ENCODE data around the gene CRACR2B.

DNA sequence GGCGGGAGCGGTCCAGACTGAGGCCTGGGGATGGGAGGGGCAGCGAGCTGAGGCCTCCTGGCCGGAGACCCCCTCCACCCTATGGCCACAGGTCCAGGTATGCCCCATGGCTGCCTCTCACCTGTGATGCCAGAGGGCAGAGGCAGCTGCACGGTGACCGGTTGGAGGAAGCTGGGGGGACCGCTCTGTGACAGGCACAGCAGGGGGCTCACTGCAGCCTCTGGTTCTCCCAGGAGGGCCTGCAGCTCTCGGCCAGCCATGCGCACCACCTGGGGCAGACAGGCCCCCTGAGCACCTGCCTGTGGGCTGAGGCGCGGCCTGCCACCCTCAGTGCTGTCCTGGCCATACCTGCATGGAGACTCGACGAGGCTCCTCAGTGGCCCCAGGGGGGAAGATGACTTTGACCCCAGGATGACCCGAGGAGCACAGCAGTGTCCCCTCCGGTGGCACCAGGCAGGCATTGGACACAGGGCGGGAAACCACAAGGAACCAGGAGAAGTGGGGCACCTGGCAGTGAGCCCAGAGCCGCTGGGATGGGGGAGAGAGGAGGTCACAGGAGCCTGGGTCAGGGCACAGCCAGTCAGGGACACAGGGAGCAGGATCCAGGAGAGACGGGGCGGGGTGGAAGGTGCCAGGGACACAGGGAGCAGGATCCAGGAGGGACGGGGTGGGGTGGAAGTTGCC is 26.5 kb upstream of the CRACR2B start:
- TF ChIP-seq, protein P1, sequence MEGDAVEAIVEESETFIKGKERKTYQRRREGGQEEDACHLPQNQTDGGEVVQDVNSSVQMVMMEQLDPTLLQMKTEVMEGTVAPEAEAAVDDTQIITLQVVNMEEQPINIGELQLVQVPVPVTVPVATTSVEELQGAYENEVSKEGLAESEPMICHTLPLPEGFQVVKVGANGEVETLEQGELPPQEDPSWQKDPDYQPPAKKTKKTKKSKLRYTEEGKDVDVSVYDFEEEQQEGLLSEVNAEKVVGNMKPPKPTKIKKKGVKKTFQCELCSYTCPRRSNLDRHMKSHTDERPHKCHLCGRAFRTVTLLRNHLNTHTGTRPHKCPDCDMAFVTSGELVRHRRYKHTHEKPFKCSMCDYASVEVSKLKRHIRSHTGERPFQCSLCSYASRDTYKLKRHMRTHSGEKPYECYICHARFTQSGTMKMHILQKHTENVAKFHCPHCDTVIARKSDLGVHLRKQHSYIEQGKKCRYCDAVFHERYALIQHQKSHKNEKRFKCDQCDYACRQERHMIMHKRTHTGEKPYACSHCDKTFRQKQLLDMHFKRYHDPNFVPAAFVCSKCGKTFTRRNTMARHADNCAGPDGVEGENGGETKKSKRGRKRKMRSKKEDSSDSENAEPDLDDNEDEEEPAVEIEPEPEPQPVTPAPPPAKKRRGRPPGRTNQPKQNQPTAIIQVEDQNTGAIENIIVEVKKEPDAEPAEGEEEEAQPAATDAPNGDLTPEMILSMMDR (IDR thresholded peaks at IDR 0.05; ENCODE audit: low read length), result no peak
- TF ChIP-seq EZH2 (optimal IDR thresholded peaks at IDR 0.05; ENCODE audit: low read depth, low read length) (no peak), EZH2phosphoT487 (IDR thresholded peaks at IDR 0.05; ENCODE audit: low read length) (no peak)
